ENCODE results near the gene IL1RL1.

GRCh38 chr2:102367331-102367971 lies 56.1 kb downstream of the IL1RL1 start:
- TF ChIP-seq CTCF (conservative IDR thresholded peaks at IDR 0.05; ENCODE audit: low read length) (no peak), EZH2phosphoT487 (IDR thresholded peaks at IDR 0.05; ENCODE audit: borderline replicate concordance) (no peak)

All from Loucy (cell line).